GM15510 (cell line): ENCODE measurements around the gene CTU1.

Source experiments
- POLR2A ChIP-seq: IDR thresholded peaks from 3 replicates; pipeline ENCODE4 v1.6.1; 2011; ENCODE audit warnings: borderline replicate concordance; ENCODE audit not compliant: insufficient read length; ENCODE audit errors: extremely low read depth

CTU1 gene

DNA sequence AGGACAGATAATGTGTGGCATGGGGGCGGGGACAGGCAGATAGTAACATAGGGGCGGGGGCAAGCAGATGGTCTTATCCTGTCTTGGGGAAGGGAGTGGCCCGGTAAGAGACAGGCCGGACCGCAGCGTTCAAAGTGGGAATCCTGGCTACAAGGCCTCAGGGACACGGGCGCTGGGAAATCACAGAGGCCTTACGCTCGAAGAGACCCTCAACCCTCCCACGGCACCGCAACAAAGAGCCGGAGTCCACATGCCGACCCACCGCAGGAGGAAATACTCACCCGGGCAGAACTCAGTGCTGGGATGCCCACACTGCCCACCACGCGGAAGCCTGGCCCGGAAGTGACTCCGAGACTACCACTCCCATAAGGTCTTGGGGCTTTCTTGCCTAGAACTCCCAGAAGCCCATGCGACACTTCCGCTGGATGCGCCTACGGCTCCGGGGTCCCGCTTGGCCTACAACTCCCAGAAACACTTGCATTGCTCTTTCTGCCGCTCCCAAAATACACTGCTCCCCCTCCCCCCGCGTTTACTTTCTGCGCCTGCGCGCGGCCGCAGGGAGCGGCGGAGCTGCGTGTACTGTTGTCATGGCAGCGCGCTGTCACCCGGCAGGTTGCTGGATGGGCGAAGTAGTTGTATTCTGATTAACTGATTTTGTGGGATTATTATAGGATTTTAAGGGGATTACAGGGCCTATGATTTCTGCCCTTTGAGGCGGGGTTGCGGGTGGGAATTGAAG, at the start of gene CTU1:
CTU1 (minus strand) TSS at position 344 of the 739 bp plus-strand sequence. CDS start 3,840 bp downstream, outside the sequence.
- TF ChIP-seq POLR2A = peak; percentile 75

DNA sequence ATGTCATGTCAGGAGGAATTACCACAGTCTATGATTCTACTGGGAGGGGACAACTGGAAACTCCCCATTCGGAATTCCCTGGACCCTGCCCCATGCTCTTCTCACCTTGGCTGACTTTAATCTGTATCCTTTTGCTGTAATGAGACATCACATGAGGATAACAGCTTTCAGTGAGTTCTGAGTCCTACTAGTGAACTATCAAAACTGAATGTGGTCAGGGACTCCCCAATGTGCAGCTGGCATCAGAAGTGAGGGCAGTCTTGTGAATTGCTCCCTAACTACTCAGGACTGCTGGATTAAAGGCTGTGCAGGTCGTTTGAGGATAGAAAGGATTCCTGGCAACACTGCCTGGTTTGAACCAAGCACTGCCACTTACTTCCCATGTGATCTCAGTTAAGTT, 49.1 kb upstream of the CTU1 start:
- TF ChIP-seq POLR2A = no peak

DNA sequence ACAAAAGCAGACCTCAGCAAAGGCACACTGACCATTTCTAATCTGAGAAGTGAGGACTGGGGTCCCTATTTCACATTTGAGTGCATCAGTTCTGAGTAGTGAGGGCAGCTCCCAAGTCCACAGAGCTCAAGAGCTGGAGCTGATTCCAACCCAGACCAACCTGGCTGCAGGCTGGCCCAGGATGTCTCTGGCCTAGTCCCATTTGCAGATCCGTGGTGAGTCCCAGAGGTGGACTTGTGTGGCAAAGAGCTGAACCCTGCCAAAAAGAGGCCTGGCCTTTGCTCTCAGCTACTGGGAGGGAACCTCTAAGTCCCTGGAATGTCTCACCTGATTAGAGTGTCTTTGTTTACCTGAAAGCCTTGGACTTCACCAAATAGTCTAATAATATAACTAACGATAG, 48.5 kb upstream of the CTU1 start:
- TF ChIP-seq POLR2A = no peak

DNA sequence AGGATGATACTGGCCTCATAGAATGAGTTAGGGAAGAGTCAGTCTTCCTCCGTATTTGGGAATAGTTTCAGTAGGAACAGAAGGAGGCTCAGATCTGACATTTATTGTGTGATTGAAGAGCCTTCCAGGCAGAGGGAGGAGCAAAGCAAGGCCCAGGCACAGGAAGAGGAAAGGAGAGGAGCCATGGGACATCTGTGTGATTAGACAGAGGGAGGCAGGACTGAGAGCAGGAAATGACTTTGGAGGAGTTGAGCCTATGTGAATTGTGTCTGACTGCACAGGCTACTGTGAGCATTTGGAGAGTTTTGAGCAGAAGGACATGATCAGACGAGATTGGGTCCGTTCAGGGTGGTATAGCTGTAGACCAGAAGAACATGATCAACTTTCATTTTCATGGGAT, 42.4 kb upstream of the CTU1 start:
- no peak for TF ChIP-seq POLR2A

DNA sequence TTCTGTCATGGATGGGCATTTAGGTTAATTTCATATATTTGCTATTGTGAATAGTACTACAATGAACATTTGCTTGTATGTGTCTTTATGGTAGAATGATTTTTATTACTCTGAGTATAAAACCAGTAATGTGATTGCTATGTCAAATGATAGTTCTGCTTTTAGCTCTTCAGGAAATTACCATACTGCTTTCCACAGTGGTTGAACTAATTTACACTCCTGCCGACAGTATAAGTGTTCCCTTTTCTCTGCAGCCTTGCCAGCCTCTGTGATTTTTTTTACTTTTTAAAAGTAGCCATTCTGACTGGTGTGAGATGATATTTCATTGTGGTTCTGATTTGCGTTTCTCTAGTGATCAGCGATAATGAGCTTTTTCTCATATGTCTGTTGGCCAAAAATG, 40.4 kb upstream of the CTU1 start:
- TF ChIP-seq POLR2A = no peak

DNA sequence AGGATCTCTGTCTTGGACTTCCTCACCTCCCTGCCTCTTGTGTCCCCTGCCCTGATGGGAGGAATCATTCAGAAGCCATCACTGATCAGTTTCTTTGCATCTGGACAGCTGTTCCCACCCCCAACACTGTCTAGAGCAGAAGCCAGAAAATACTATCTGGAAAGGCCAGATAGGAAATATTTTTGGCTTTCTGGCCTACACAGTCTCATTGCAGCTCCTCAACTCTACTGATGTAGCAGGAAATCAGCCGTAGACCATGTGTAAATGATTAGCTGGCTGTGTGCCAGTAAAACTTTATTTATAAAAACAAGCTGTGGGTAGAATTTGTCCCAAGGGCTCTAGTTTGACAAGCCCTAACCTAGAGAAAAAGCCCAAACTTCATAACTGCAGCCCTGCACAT, 39.5 kb upstream of the CTU1 start:
- TF ChIP-seq POLR2A = no peak

DNA sequence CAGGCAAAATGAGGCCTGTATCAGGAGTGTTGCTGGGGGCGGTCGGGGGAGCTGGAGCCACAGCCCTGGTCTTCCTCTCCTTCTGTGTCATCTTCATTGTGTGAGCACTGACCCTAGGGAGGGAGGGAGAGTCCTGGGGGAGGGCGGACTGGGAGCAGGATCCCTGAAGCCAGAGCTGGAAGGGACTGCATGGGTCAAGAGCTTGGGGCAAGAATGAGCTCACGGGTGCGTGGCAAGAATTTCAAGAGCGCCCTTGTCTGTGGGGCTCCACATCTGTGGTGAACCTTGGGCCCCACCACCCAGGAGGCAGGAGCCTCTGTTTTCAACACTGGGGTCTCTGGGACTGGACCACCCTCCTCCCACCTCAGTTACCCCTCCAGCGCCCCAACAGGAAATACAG, 38.5 kb upstream of the CTU1 start:
- no peak for TF ChIP-seq POLR2A

DNA sequence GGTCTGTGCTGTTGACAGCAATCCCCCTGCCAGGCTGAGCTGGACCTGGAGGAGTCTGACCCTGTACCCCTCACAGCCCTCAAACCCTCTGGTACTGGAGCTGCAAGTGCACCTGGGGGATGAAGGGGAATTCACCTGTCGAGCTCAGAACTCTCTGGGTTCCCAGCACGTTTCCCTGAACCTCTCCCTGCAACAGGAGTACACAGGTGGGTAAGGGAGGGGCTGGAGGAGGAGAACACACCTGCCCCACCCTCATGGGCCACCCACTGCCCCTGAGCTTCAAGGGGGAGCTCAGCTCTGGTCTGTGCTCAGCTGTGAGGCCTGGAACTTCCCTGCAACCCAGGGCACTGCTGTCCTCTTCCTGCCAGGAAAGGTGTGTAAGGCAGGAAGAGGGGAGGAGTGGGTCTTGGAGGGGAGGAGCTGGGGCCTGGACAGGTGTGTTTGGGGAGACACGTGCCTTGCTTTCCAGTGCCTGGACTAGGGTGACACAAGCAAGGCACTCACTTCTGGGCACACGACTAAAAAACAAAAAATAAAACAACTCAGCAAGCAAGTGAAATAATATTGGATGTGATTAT, 37.8 kb upstream of the CTU1 start:
- no peak for TF ChIP-seq POLR2A

DNA sequence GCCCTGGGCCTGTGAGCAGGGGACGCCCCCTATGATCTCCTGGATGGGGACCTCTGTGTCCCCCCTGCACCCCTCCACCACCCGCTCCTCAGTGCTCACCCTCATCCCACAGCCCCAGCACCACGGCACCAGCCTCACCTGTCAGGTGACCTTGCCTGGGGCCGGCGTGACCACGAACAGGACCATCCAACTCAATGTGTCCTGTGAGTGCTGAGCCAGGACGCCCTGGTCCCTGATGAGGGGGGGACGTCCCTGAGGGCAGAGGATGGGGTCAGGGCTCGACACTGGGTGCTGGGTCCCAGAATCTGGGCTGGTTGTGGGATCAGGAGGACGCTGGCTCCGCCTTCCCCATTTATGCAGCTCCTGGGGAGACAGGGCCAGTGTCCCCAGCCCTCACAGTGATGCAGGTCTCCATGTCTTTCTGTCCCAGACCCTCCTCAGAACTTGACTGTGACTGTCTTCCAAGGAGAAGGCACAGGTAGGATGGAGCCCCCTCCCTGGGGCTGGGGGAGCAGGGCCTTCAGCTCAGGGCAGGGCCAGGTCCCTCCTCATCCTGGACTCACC, 36.4 kb upstream of the CTU1 start:
- no peak for TF ChIP-seq POLR2A

DNA sequence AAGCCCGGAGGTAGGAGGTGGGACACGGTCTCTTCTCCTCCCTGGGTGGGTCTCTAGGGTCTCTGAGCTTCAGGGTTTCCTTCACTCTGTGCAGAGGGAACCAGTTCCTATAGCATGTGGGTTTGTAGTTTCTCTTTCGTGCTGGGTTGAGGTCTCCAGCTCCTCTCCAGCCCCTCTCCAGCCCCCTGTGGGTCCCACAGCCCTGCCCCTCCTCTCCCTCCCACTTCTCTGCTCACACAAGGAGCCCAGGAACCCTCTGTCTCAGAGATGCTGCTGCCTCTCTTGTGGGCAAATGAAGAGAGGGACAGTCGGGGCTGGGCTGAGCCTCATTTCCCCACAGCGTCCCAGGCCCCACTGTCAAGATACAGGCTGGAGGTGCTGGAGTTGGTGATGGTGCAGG, 35.3 kb upstream of the CTU1 start:
- no peak for TF ChIP-seq POLR2A

DNA sequence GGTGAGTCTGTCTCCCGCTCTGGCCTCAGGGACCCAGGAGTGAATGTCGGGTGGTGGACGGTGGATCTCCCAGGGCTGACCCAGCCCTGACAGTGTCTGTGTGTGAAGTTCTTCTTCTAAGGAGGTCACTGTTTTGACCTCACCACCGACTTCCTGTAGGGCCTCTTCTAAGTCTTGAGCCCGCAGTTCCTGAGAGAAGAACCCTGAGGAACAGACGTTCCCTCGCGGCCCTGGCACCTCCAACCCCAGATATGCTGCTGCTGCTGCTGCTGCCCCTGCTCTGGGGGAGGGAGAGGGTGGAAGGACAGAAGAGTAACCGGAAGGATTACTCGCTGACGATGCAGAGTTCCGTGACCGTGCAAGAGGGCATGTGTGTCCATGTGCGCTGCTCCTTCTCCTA, 33.9 kb upstream of the CTU1 start, which contains the start of gene SIGLEC7:
SIGLEC7 (plus strand) TSS at position 183 of the 400 bp plus-strand sequence; CDS start at position 252, 69 bp downstream.
- no peak for TF ChIP-seq POLR2A

DNA sequence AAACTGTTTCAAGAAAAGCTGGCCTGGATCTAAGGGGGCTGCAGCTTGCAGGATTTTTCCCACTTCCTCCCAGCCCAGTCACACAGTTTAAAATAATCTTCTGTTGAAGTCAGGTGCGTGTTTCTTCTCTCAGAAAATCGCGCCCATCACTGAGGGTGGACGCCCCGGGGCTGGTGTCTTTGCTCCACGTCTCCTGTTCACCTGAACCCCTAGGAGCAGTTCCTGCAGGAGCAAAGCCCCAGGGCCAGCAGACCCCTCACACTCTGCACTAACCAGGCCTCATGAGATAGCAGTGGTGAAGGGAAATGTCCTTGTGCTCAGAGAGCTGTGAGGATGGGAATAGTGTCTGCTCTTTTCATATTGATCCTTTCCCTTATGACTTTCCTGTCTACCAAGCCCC, 33.0 kb upstream of the CTU1 start:
- TF ChIP-seq POLR2A = no peak

DNA sequence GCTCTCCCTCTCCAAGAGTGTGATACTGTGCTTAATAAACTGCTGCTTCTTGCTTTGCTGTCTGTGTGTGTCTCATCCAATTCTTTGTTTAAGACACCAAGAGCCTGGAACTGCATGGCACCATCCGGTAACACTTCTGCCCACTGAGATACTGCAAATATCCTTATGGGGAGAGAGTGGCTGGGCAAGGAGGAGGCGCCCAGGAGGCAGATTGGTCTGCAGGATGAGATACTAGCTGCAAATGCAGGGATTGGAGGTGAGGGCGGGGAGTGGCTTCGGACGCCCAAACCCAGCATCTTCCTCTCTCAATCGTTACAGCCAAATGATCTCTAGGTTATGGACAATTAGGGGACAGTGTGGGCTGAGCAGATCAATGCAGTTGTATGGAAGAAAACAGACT, 32.2 kb upstream of the CTU1 start:
- TF ChIP-seq POLR2A = no peak

DNA sequence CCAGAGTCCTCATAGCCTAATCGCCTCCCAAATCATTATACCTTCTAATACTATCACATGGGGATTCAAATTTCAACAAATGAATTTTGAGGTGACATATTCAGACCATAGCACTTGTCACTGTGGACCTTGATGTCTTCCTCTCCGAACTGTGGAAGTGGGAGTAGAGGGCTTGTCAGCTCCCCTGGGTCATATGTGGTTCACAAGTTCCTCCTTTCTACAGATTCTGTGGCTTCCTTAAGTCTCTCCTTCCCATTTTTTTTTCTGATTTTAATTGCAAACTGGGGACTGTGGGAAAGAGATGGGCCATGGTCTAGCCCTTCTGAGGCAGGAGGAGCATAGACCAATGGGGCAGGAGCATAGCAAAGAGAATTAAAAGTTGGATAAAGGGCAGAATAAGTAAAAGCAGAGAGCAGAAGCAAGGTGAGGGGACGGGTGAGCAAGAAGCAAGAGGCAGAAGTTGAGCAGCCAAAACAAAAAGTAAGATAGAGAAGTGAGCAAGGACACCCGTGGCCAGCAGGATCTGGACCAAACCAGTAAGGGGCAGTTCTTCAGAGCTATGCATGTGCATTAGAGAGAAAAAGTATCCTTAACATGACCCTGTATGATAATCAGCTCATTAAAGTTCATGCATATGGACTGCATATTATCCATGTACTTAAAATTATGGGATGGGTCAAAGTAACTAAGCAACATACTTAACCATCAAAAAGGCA, 31.2 kb upstream of the CTU1 start:
- TF ChIP-seq POLR2A = no peak

DNA sequence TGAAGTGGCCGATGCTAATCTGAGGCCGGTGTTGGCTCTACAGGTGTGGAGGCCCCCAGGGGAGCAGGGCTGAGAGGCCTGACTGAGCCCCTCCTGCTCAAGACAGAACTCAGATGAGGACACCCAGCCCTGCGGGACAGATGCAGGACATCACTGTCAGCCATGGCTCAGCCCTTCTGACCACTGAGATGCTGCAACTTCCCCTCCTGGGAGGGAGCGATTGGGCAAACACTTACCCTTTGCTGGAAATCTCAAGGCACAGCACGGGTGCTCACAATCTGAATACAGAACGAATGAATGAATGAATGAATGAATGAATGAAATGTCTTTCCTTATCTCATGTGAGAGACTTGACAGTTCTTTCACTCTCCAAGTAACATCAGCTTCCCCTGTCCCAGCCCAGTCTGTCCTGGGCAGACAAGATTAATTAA, 30.4 kb upstream of the CTU1 start:
- no peak for TF ChIP-seq POLR2A
